ENCODE measurements around the gene LENG8. TPM values are rescaled to one million over a fixed set of nuclear protein-coding genes. Genes with fewer than 3 reads are reported as not detected.

The LENG8 gene
- total and polyA plus RNA-seq, 2 of the 8 experiments (the other 6 are each of a cell fraction or from before 2014, with no cell fraction given): 62.2 to 108 TPM

DNA sequence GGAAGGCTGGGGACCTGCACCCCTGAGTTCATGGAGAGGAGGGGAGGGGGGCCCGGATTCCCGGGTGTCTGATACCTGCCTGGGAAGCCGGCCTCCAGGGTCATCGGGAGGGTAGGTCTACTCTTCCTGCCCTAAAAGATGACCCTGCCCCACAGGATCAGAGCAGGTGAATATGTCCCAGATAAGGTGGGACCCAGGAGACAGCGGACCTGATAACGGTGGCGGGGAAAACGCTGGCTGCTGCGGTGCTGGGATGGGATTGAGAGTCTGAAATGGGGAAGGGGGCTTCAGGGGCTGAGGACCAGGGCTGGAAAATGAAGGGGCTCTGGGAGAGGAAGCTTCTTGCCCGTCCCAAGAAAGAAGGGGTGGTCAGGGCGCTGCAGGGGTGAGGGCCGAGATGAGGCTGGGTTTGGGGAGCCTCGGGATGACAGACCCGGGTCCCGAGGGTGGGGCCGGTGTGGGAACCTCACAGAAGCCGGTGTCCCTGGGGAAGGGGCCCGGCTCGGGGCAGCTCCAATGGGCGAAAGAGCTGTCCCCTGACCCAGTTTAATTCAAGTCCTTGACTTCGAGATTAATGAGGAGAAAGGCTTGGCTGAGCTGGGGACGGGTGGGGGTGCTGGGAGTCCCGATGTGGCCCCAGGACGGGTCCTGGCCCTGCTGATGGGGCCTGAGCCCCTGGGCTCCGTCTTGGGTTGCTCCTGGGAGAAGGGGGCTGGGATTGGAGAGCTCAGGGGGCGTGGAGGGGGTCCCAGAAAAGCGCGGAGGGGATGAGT, 32.9 kb upstream of the LENG8 start (continued):
- TF ChIP-seq POU5F1 (IDR thresholded peaks at IDR 0.05; ENCODE audit: low read depth, low read length): no peak
- no peak for TF ChIP-seq MAX (IDR thresholded peaks at IDR 0.05)
- no peak for TF ChIP-seq ZNF274 (IDR thresholded peaks at IDR 0.05; ENCODE audit: borderline replicate concordance, extremely low read depth, low read length)

Measured in H1 (cell line).